H9 (cell line): ENCODE results near the gene ZFAND5. TPM values are rescaled to one million over a fixed set of nuclear protein-coding genes. Genes with fewer than 3 reads are reported as not detected.

Experiments used
- DNase-seq: peaks from one replicate; pipeline ENCODE4 v3.0.0-alpha.2; 2017
- H2AFZ ChIP-seq: one replicate; pipeline ENCODE4 v1.6.1; 2013; ENCODE audit warnings: mild to moderate bottlenecking, low read length, control low read depth, moderate library complexity
- H2AK5ac ChIP-seq: 2 replicates; pipeline ENCODE4 v1.6.1; 2013; ENCODE audit warnings: low read length, control low read depth, mixed read lengths; ENCODE audit not compliant: insufficient read length
- H2BK120ac ChIP-seq: one replicate; pipeline ENCODE4 v1.6.1; 2013; ENCODE audit warnings: low read depth, mild to moderate bottlenecking, low read length, control low read depth, inconsistent platforms; ENCODE audit not compliant: poor library complexity, severe bottlenecking
- H2BK12ac ChIP-seq: 2 replicates; pipeline ENCODE4 v1.6.1; 2013; ENCODE audit warnings: low read length, control low read depth, mixed read lengths, low read depth; ENCODE audit not compliant: insufficient read length
- H2BK15ac ChIP-seq: 2 replicates; pipeline ENCODE4 v1.6.1; 2013; ENCODE audit warnings: low read depth, low read length, control low read depth
- H2BK20ac ChIP-seq: one replicate; pipeline ENCODE4 v1.6.1; 2013; ENCODE audit warnings: low read depth, mild to moderate bottlenecking, low read length, control low read depth, inconsistent platforms; ENCODE audit not compliant: poor library complexity, severe bottlenecking
- H2BK5ac ChIP-seq: 2 replicates; pipeline ENCODE4 v1.6.1; 2013; ENCODE audit warnings: low read length, control low read depth, mixed read lengths; ENCODE audit not compliant: insufficient read length
- H3K14ac ChIP-seq: 2 replicates; pipeline ENCODE4 v1.6.1; 2013; ENCODE audit warnings: low read length, control low read depth; ENCODE audit not compliant: insufficient read depth
- H3K18ac ChIP-seq: 2 replicates; pipeline ENCODE4 v1.6.1; 2013; ENCODE audit warnings: low read depth, mild to moderate bottlenecking, mixed read lengths, low read length, control low read depth; ENCODE audit not compliant: insufficient read length
- H3K23ac ChIP-seq: 2 replicates; pipeline ENCODE4 v1.6.1; 2013; ENCODE audit warnings: low read length, control low read depth, mixed read lengths, low read depth; ENCODE audit not compliant: insufficient read length
- H3K23me2 ChIP-seq: 2 replicates; pipeline ENCODE4 v1.6.1; 2013; ENCODE audit warnings: low read depth, mild to moderate bottlenecking, mixed read lengths, low read length, control low read depth; ENCODE audit not compliant: insufficient read length, poor library complexity, severe bottlenecking
- H3K27ac ChIP-seq: 2 replicates; pipeline ENCODE4 v1.5.1; 2013; ENCODE audit warnings: low read length, control low read depth, mixed read lengths, low read depth; ENCODE audit not compliant: insufficient read length
- H3K27me3 ChIP-seq: 2 replicates; pipeline ENCODE4 v1.6.1; 2013; ENCODE audit warnings: low read length, control low read depth, inconsistent platforms; ENCODE audit not compliant: insufficient read depth
- H3K4ac ChIP-seq: 2 replicates; pipeline ENCODE4 v1.6.1; 2013; ENCODE audit warnings: low read depth, mild to moderate bottlenecking, control low read depth, inconsistent platforms, low read length, moderate library complexity
- H3K4me1 ChIP-seq: 2 replicates; pipeline ENCODE4 v1.6.1; 2013; ENCODE audit warnings: low read length, control low read depth, inconsistent platforms; ENCODE audit not compliant: insufficient read depth
- H3K4me2 ChIP-seq: 2 replicates; pipeline ENCODE4 v1.6.1; 2013; ENCODE audit warnings: low read length, control low read depth, mixed read lengths; ENCODE audit not compliant: insufficient read length, insufficient read depth
- H3K56ac ChIP-seq: 2 replicates; pipeline ENCODE4 v1.6.1; 2013; ENCODE audit warnings: low read depth, mild to moderate bottlenecking, mixed read lengths, low read length, control low read depth; ENCODE audit not compliant: insufficient read length
- H3K79me1 ChIP-seq: 2 replicates; pipeline ENCODE4 v1.6.1; 2013; ENCODE audit warnings: low read depth, mild to moderate bottlenecking, moderate library complexity, low read length, control low read depth, inconsistent platforms; ENCODE audit not compliant: insufficient read depth, poor library complexity, severe bottlenecking
- H3K79me2 ChIP-seq: 2 replicates; pipeline ENCODE4 v1.6.1; 2013; ENCODE audit warnings: low read length, control low read depth, inconsistent platforms; ENCODE audit not compliant: insufficient read depth
- H3K9ac ChIP-seq: 2 replicates; pipeline ENCODE4 v1.6.1; 2013; ENCODE audit warnings: low read length, control low read depth, mixed read lengths; ENCODE audit not compliant: insufficient read length; ENCODE audit errors: extremely low read depth
- H3K9me3 ChIP-seq: one replicate; pipeline ENCODE4 v1.6.1; 2013; ENCODE audit warnings: low read depth, low read length, inconsistent platforms; ENCODE audit not compliant: control insufficient read depth
- H3T11ph ChIP-seq: one replicate; pipeline ENCODE4 v1.6.1; 2013; ENCODE audit warnings: mild to moderate bottlenecking, low read length, control low read depth, inconsistent platforms
- H4K20me1 ChIP-seq: one replicate; pipeline ENCODE4 v1.6.1; 2013; ENCODE audit not compliant: control insufficient read depth, insufficient read length, insufficient read depth
- H4K5ac ChIP-seq: 2 replicates; pipeline ENCODE4 v1.6.1; 2013; ENCODE audit warnings: low read depth, mild to moderate bottlenecking, mixed read lengths, low read length, control low read depth; ENCODE audit not compliant: insufficient read length
- H4K8ac ChIP-seq: replicated peaks from 2 replicates; pipeline ENCODE4 v1.6.1; 2013; ENCODE audit warnings: low read length, control low read depth, mixed read lengths, low read depth; ENCODE audit not compliant: insufficient read length
- H4K91ac ChIP-seq: 2 replicates; pipeline ENCODE4 v1.6.1; 2013; ENCODE audit warnings: low read depth, mild to moderate bottlenecking, moderate library complexity, mixed read lengths, low read length, control low read depth; ENCODE audit not compliant: insufficient read length
- H3K27ac Mint-ChIP-seq, 3 experiments: 2 replicates in 2 of 3; 3 replicates in 1 of 3; pipeline ENCODE4 v1.8.0; 2020 to 2021; ENCODE audit warnings: mixed read lengths in 3 of 3, mild to moderate bottlenecking in 1 of 3, moderate library complexity in 1 of 3
- H3K27me3 Mint-ChIP-seq: 2 replicates; pipeline ENCODE4 v1.8.0; 2021; ENCODE audit warnings: low read depth, mild to moderate bottlenecking, moderate library complexity, mixed read lengths
- H3K36me3 Mint-ChIP-seq, 3 experiments: 2 replicates in 2 of 3; 3 replicates in 1 of 3; pipeline ENCODE4 v1.8.0; 2020 to 2021; ENCODE audit warnings: low read depth in 3 of 3, mixed read lengths in 3 of 3; ENCODE audit not compliant: insufficient read depth in 1 of 3
- H3K4me1 Mint-ChIP-seq, 2 experiments: 2 replicates each; pipeline ENCODE4 v1.8.0; 2020; ENCODE audit warnings: mixed read lengths in 2 of 2
- H3K4me3 Mint-ChIP-seq, 2 experiments: 2 replicates in 1 of 2; 3 replicates in 1 of 2; pipeline ENCODE4 v1.8.0; 2020 to 2021; ENCODE audit warnings: mild to moderate bottlenecking in 2 of 2, mixed read lengths in 2 of 2, moderate library complexity in 1 of 2
- H3K9me3 Mint-ChIP-seq, 2 experiments: 2 replicates in 1 of 2; 3 replicates in 1 of 2; pipeline ENCODE4 v1.8.0; 2020; ENCODE audit warnings: mild to moderate bottlenecking in 2 of 2, mixed read lengths in 2 of 2, moderate library complexity in 1 of 2
- WGBS: extraction: QIAGEN DNeasy Blood & Tissue Kit; methylation state at CpG from one replicate; pipeline ENCODE4 v1.1.7; 2013; ENCODE audit warnings: missing lambda C conversion rate, low lambda C conversion rate, mixed read lengths; ENCODE audit not compliant: insufficient read length; ENCODE audit errors: extremely low coverage; 5-methylcytosine and 5-hydroxymethylcytosine counted together
- total RNA-seq: library from RNA; stranded (reverse); gene quantifications from 2 replicates; pipeline ENCODE4 v1.2.1, GENCODE V29; 2021
- TF ChIP-seq, protein P1 (sequence below): fragments of 200-600 bp; sonication (generic); conservative IDR thresholded peaks from 3 replicates; pipeline ENCODE4 v1.8.0; 2021; ENCODE audit warnings: antibody characterized with exemption, mild to moderate bottlenecking

Gene ZFAND5
- total RNA-seq, 1 experiment from 2014 or later: 304 TPM

DNA sequence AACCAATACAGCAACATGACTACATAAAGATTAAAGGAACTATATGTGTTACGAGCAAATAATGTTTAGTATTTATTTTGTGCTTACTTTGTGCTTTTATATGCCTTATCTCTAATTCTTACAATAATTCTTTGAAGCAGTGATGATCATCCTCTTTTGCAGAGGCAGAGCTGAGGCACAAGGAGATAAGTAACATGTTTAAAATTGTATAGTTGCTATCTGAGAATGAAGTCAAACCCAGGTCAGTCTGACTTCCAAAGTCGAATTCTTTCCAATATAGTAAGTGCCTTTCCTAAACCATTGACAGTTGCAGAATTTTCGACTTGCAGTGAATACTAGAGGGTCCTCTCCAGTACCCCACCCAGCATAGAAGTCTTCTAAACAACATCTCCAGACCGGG lies 12.0 kb upstream of the ZFAND5 start:
- Histone ChIP-seq H3K79me2 (no peaks in the 10 kb centered on the region), H3K9ac (no peak overlapping the region), H2AK5ac (no peak overlapping the region), H4K91ac (no peak overlapping the region), H3K14ac (no peak overlapping the region), H3K4me1 (no peaks in the 10 kb centered on the region), H3K4me2 (no peak overlapping the region), H2BK20ac (no peak overlapping the region), H3K27me3 (no peaks in the 10 kb centered on the region), H3K23me2 (no peaks in the 10 kb centered on the region), H3K9me3 (no peaks in the 10 kb centered on the region), H4K8ac (no peak overlapping the region), H2AFZ (no peak overlapping the region), H2BK15ac (no peak overlapping the region), H3K18ac (no peak overlapping the region), H3K56ac (no peak overlapping the region), H4K20me1 (no peaks in the 10 kb centered on the region), H3T11ph (no peak overlapping the region), H3K4ac (no peak overlapping the region), H3K27ac (no peak overlapping the region), H3K79me1 (no peaks in the 10 kb centered on the region), H2BK12ac (no peak overlapping the region), H3K23ac (no peak overlapping the region), H4K5ac (no peak overlapping the region), H2BK120ac (no peak overlapping the region), H2BK5ac (no peak overlapping the region)
- H3K4me1 Mint-ChIP-seq: peaks cover 5 to 7% of the 10 kb centered on the region in 2 experiments
- WGBS: no CpG with 5 or more reads among the region's 4 CpGs
- H3K9me3 Mint-ChIP-seq: peaks cover 0 to 3% of the 10 kb centered on the region in 2 experiments; a peak in 1 of 5 replicates
- no peak for DNase-seq
- H3K36me3 Mint-ChIP-seq: no peaks in the 10 kb centered on the region
- H3K27me3 Mint-ChIP-seq: no peaks in the 10 kb centered on the region
- H3K4me3 Mint-ChIP-seq: no peak overlapping the region
- no peak overlapping the region for H3K27ac Mint-ChIP-seq
- TF ChIP-seq, protein P1, sequence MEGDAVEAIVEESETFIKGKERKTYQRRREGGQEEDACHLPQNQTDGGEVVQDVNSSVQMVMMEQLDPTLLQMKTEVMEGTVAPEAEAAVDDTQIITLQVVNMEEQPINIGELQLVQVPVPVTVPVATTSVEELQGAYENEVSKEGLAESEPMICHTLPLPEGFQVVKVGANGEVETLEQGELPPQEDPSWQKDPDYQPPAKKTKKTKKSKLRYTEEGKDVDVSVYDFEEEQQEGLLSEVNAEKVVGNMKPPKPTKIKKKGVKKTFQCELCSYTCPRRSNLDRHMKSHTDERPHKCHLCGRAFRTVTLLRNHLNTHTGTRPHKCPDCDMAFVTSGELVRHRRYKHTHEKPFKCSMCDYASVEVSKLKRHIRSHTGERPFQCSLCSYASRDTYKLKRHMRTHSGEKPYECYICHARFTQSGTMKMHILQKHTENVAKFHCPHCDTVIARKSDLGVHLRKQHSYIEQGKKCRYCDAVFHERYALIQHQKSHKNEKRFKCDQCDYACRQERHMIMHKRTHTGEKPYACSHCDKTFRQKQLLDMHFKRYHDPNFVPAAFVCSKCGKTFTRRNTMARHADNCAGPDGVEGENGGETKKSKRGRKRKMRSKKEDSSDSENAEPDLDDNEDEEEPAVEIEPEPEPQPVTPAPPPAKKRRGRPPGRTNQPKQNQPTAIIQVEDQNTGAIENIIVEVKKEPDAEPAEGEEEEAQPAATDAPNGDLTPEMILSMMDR: no peak
